Testis (tissue), 2 donors: ENCODE data around the gene TPCN1.

Experiments used
- CTCF ChIP-seq, 3 experiments: fragments of 450-650 bp in 2 of 3; fragments of 200-600 bp in 1 of 3; sonication (generic) in 1 of 3; IDR thresholded peaks; one replicate each; pipeline ENCODE4 v1.5.1; 2016 to 2019; ENCODE audit warnings: antibody characterized with exemption in 3 of 3, mild to moderate bottlenecking in 2 of 3, moderate library complexity in 1 of 3
- POLR2A ChIP-seq: fragments of 450-650 bp; IDR thresholded peaks from one replicate; pipeline ENCODE4 v1.6.1; 2017; ENCODE audit warnings: antibody characterized with exemption, mild to moderate bottlenecking, moderate library complexity

GRCh38 chr12:113329791-113330417 lies 108.6 kb downstream of the TPCN1 start:
- TF ChIP-seq CTCF (IDR thresholded peaks at IDR 0.05) (no peak), POLR2A (no peak)
